HG03025 (cell line): ENCODE measurements around the gene TPCN1.

ENCODE experiments used
- ATAC-seq: cut with Tn5 transposase; IDR thresholded peaks from one replicate; pipeline ENCODE4 v1.9.1; 2021; ENCODE audit warnings: mild to moderate bottlenecking, moderate library complexity; ENCODE audit not compliant: unreplicated experiment, low FRiP score

TPCN1 gene

GRCh38 chr12:113329022-113329790 is 107.9 kb downstream of the TPCN1 start:
- ATAC-seq, result no peak

- ATAC-seq, result no peak
Measured at GRCh38 chr12:113329791-113330417, 108.6 kb downstream of the TPCN1 start.

- ATAC-seq, result no peak
Measured at GRCh38 chr12:113330505-113330904, 109.2 kb downstream of the TPCN1 start.

GRCh38 chr12:113332688-113333417 is 111.6 kb downstream of the TPCN1 start:
- ATAC-seq, result no peak

- ATAC-seq, result no peak
Measured at GRCh38 chr12:113333418-113333750, 112.1 kb downstream of the TPCN1 start.

- peak; percentile 14 for ATAC-seq
Measured at GRCh38 chr12:113333877-113334785, 112.9 kb downstream of the TPCN1 start.

GRCh38 chr12:113334786-113335539 is 113.7 kb downstream of the TPCN1 start, which contains the start of gene SLC8B1:
Gene SLC8B1 (minus strand): TSS chr12:113335109. CDS start chr12:113332878, 2,231 bp downstream.
- peak; percentile 85 for ATAC-seq

- ATAC-seq, result no peak
Measured at GRCh38 chr12:113339540-113339939, 118.3 kb downstream of the TPCN1 start.

- ATAC-seq, result no peak
Measured at GRCh38 chr12:113340061-113340460, 118.8 kb downstream of the TPCN1 start.

- no peak for ATAC-seq
Measured at GRCh38 chr12:113341535-113341934, 120.3 kb downstream of the TPCN1 start.

- ATAC-seq, result no peak
Measured at GRCh38 chr12:113345318-113345717, 124.1 kb downstream of the TPCN1 start.

- ATAC-seq, result no peak
Measured at GRCh38 chr12:113346353-113346752, 125.1 kb downstream of the TPCN1 start.

GRCh38 chr12:113347107-113347506 is 125.8 kb downstream of the TPCN1 start:
- ATAC-seq, result no peak

GRCh38 chr12:113347892-113348291 is 126.6 kb downstream of the TPCN1 start:
- no peak for ATAC-seq
